ENCODE results near the gene IGSF23.

DNA sequence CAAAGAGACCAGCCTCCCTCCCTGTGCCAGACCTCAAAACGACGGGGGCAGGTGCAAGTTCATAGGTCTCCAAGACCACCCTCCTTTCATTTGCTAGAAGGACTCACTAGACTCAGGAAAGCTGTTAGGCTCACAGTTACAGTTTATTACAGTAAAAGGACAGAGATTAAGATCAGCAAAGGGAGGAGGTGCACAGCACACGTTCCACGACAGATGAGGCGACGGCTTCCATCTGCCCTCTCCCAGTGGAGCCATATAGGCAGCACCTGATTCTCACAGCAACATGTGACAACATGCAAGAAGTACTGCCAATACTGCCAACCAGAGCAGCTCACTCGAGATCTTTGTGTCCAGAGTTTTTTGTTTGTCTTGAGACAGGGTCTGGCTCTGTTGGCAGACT, 48.5 kb downstream of the IGSF23 start:
- TF ChIP-seq, protein P1, sequence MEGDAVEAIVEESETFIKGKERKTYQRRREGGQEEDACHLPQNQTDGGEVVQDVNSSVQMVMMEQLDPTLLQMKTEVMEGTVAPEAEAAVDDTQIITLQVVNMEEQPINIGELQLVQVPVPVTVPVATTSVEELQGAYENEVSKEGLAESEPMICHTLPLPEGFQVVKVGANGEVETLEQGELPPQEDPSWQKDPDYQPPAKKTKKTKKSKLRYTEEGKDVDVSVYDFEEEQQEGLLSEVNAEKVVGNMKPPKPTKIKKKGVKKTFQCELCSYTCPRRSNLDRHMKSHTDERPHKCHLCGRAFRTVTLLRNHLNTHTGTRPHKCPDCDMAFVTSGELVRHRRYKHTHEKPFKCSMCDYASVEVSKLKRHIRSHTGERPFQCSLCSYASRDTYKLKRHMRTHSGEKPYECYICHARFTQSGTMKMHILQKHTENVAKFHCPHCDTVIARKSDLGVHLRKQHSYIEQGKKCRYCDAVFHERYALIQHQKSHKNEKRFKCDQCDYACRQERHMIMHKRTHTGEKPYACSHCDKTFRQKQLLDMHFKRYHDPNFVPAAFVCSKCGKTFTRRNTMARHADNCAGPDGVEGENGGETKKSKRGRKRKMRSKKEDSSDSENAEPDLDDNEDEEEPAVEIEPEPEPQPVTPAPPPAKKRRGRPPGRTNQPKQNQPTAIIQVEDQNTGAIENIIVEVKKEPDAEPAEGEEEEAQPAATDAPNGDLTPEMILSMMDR (IDR thresholded peaks at IDR 0.05), result no peak
- TF ChIP-seq POLR2AphosphoS5 (IDR thresholded peaks at IDR 0.05) (no peak), POLR2A (IDR thresholded peaks at IDR 0.05) (no peak), EP300 (IDR thresholded peaks at IDR 0.05) (no peak)

Data from stomach (tissue), 4 donors.